Measurements from ENCODE around the gene MAPKBP1.

- TF ChIP-seq CTCF (IDR thresholded peaks at IDR 0.05) (no peak), POLR2A (IDR thresholded peaks at IDR 0.05) (no peak)
Measured at GRCh38 chr15:41823502-41823901, 49.2 kb downstream of the MAPKBP1 start.

All from right lobe of liver (tissue), 4 donors.